SK-N-SH treated with all-trans-retinoic acid at 6 μM for 48 hours (cell line): ENCODE results near the gene STX1B.

Experiments
- ATAC-seq: fragments of 200-7000 bp; cut with Tn5 transposase; 3 replicates; pipeline ENCODE4 v1.9.1; 2020; ENCODE audit warnings: mild to moderate bottlenecking, moderate library complexity
- BACH2 ChIP-seq: fragments of 250-450 bp; sonication (Bioruptor Pico); IDR thresholded peaks from 2 replicates; pipeline ENCODE4 v1.9.0; 2021; ENCODE audit warnings: mild to moderate bottlenecking, borderline replicate concordance
- CSDC2 ChIP-seq: fragments of 250-450 bp; sonication (Bioruptor Pico); IDR thresholded peaks from 2 replicates; pipeline ENCODE4 v1.5.0; 2020; ENCODE audit warnings: mild to moderate bottlenecking, moderate library complexity
- ESRRG ChIP-seq: fragments of 250-450 bp; sonication (Bioruptor Pico); IDR thresholded peaks from 2 replicates; pipeline ENCODE4 v1.6.1; 2021; ENCODE audit warnings: mild to moderate bottlenecking
- GLIS3 ChIP-seq: fragments of 250-450 bp; sonication (Bioruptor Pico); IDR thresholded peaks from 2 replicates; pipeline ENCODE4 v1.5.0; 2020; ENCODE audit warnings: mild to moderate bottlenecking, moderate library complexity
- ISL1 ChIP-seq: fragments of 250-450 bp; sonication (Bioruptor Pico); IDR thresholded peaks from 2 replicates; pipeline ENCODE4 v2.1.2; 2022; ENCODE audit warnings: mild to moderate bottlenecking, moderate library complexity
- PPARA ChIP-seq: fragments of 250-450 bp; sonication (Bioruptor Pico); IDR thresholded peaks from 2 replicates; pipeline ENCODE4 v1.5.0; 2020; ENCODE audit warnings: mild to moderate bottlenecking, borderline replicate concordance
- RARB ChIP-seq: fragments of 250-450 bp; sonication (Bioruptor Pico); IDR thresholded peaks from 2 replicates; pipeline ENCODE4 v1.8.0; 2021; ENCODE audit warnings: mild to moderate bottlenecking, moderate library complexity
- TCF4 ChIP-seq: fragments of 250-450 bp; sonication (Bioruptor Pico); IDR thresholded peaks from 2 replicates; pipeline ENCODE4 v1.8.0; 2021; ENCODE audit warnings: mild to moderate bottlenecking, moderate library complexity, borderline replicate concordance
- TOX ChIP-seq: fragments of 250-450 bp; sonication (Bioruptor Pico); IDR thresholded peaks from 2 replicates; pipeline ENCODE4 v1.8.0; 2021; ENCODE audit warnings: mild to moderate bottlenecking, moderate library complexity, borderline replicate concordance
- ZFP3 ChIP-seq: fragments of 250-450 bp; sonication (Bioruptor Pico); IDR thresholded peaks from 2 replicates; pipeline ENCODE4 v1.5.0; 2020; ENCODE audit warnings: mild to moderate bottlenecking, moderate library complexity
- ZFP30 ChIP-seq: fragments of 450-650 bp; formaldehyde crosslinking; IDR thresholded peaks from 2 replicates; pipeline ENCODE4 v1.5.0; 2022; ENCODE audit warnings: mild to moderate bottlenecking, moderate library complexity
- ZNF565 ChIP-seq: fragments of 450-650 bp; formaldehyde crosslinking; conservative IDR thresholded peaks from 2 replicates; pipeline ENCODE4 v1.5.0; 2020; ENCODE audit warnings: low read depth, mild to moderate bottlenecking, moderate library complexity
- ZNF70 ChIP-seq: fragments of 450-650 bp; formaldehyde crosslinking; IDR thresholded peaks from 2 replicates; pipeline ENCODE4 v1.5.0; 2020; ENCODE audit warnings: mild to moderate bottlenecking, moderate library complexity
- ZNF8 ChIP-seq: fragments of 450-650 bp; formaldehyde crosslinking; IDR thresholded peaks from 2 replicates; pipeline ENCODE4 v1.5.0; 2020; ENCODE audit warnings: mild to moderate bottlenecking, moderate library complexity
- TF ChIP-seq, protein P1 (sequence below): fragments of 250-450 bp; sonication (Bioruptor Pico); IDR thresholded peaks from 2 replicates; pipeline ENCODE4 v1.5.1; 2020; ENCODE audit warnings: low read depth, mild to moderate bottlenecking, moderate library complexity
- TF ChIP-seq, protein P2 (sequence below): fragments of 250-450 bp; sonication (Bioruptor Pico); IDR thresholded peaks from 2 replicates; pipeline ENCODE4 v1.8.0; 2020; ENCODE audit warnings: mild to moderate bottlenecking, moderate library complexity, borderline replicate concordance
- TF ChIP-seq, protein P3 (sequence below): fragments of 250-450 bp; sonication (Bioruptor Pico); IDR thresholded peaks from 2 replicates; pipeline ENCODE4 v1.5.1; 2021; ENCODE audit warnings: mild to moderate bottlenecking, moderate library complexity
- TF ChIP-seq, protein P4 (sequence below): fragments of 250-450 bp; sonication (Bioruptor Pico); IDR thresholded peaks from 2 replicates; pipeline ENCODE4 v1.8.0; 2021; ENCODE audit warnings: low read depth, mild to moderate bottlenecking, moderate library complexity, borderline replicate concordance
- TF ChIP-seq, protein P5 (sequence below): fragments of 250-450 bp; sonication (Bioruptor Pico); IDR thresholded peaks from 2 replicates; pipeline ENCODE4 v1.5.0; 2020; ENCODE audit warnings: mild to moderate bottlenecking, moderate library complexity

Gene STX1B

DNA sequence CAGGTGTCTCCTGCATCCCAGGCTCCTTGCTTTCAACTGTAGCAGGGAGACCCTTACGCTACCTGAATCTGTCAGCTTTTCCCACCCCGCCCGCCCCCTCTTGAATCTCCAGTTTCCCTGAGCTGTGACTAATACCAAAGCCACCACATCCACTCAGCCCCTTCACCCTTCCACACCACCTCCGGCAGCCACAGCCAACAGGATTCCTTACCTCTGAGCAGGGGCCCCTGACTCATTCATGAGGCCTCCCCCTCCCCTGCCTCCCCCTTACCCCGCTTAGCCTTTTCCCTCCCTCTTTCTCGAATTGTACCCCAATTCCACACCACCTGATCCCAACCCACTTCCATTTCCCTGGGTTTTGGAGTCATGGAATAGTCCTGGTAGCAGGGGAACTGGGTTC lies 2.3 kb downstream of the STX1B start:
- no peak for TF ChIP-seq GLIS3 (CRISPR knock-in tag)
- TF ChIP-seq ISL1 (CRISPR knock-in tag): no peak
- no peak for TF ChIP-seq TOX (CRISPR knock-in tag)
- TF ChIP-seq BACH2 (CRISPR knock-in tag): no peak
- TF ChIP-seq, protein P1, sequence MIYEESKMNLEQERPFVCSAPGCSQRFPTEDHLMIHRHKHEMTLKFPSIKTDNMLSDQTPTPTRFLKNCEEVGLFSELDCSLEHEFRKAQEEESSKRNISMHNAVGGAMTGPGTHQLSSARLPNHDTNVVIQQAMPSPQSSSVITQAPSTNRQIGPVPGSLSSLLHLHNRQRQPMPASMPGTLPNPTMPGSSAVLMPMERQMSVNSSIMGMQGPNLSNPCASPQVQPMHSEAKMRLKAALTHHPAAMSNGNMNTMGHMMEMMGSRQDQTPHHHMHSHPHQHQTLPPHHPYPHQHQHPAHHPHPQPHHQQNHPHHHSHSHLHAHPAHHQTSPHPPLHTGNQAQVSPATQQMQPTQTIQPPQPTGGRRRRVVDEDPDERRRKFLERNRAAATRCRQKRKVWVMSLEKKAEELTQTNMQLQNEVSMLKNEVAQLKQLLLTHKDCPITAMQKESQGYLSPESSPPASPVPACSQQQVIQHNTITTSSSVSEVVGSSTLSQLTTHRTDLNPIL (CRISPR knock-in tag): no peak
- TF ChIP-seq ZNF70: no peak
- TF ChIP-seq CSDC2 (CRISPR knock-in tag): no peak
- no peak for TF ChIP-seq RARB (CRISPR knock-in tag)
- no peak for TF ChIP-seq ZNF8 (CRISPR knock-in tag)
- TF ChIP-seq ZFP3: no peak
- TF ChIP-seq, protein P2, sequence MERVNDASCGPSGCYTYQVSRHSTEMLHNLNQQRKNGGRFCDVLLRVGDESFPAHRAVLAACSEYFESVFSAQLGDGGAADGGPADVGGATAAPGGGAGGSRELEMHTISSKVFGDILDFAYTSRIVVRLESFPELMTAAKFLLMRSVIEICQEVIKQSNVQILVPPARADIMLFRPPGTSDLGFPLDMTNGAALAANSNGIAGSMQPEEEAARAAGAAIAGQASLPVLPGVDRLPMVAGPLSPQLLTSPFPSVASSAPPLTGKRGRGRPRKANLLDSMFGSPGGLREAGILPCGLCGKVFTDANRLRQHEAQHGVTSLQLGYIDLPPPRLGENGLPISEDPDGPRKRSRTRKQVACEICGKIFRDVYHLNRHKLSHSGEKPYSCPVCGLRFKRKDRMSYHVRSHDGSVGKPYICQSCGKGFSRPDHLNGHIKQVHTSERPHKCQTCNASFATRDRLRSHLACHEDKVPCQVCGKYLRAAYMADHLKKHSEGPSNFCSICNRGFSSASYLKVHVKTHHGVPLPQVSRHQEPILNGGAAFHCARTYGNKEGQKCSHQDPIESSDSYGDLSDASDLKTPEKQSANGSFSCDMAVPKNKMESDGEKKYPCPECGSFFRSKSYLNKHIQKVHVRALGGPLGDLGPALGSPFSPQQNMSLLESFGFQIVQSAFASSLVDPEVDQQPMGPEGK: no peak
- TF ChIP-seq ESRRG (CRISPR knock-in tag): no peak
- no peak for TF ChIP-seq ZNF565
- TF ChIP-seq, protein P3, sequence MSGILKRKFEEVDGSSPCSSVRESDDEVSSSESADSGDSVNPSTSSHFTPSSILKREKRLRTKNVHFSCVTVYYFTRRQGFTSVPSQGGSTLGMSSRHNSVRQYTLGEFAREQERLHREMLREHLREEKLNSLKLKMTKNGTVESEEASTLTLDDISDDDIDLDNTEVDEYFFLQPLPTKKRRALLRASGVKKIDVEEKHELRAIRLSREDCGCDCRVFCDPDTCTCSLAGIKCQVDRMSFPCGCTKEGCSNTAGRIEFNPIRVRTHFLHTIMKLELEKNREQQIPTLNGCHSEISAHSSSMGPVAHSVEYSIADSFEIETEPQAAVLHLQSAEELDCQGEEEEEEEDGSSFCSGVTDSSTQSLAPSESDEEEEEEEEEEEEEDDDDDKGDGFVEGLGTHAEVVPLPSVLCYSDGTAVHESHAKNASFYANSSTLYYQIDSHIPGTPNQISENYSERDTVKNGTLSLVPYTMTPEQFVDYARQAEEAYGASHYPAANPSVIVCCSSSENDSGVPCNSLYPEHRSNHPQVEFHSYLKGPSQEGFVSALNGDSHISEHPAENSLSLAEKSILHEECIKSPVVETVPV: no peak
- TF ChIP-seq TCF4: no peak
- no peak for TF ChIP-seq ZFP30 (CRISPR knock-in tag)
- TF ChIP-seq, protein P4, sequence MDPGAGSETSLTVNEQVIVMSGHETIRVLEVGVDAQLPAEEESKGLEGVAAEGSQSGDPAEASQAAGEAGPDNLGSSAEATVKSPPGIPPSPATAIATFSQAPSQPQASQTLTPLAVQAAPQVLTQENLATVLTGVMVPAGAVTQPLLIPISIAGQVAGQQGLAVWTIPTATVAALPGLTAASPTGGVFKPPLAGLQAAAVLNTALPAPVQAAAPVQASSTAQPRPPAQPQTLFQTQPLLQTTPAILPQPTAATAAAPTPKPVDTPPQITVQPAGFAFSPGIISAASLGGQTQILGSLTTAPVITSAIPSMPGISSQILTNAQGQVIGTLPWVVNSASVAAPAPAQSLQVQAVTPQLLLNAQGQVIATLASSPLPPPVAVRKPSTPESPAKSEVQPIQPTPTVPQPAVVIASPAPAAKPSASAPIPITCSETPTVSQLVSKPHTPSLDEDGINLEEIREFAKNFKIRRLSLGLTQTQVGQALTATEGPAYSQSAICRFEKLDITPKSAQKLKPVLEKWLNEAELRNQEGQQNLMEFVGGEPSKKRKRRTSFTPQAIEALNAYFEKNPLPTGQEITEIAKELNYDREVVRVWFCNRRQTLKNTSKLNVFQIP: no peak
- no peak for TF ChIP-seq PPARA (CRISPR knock-in tag)
- ATAC-seq: peak; percentile 59

DNA sequence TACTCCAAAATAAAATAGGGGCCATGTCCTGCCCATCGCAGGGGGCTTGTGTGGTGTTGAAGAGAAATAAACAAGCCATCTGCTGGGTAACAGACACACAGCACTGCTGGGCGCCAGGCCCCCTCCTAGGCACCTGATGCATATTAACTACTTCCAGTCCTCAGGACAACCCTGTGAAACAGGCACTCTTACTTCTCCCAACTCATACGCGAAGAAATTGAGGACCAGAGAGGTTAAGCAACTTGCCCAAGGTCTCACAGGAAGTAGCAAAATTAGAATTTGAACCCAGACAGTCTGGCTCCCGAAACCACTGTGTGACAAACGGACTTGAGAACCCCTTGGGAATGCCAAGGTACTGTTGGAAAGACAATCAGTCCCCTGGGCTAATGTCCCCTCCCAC lies 2.8 kb downstream of the STX1B start:
- no peak for ATAC-seq
- TF ChIP-seq CSDC2 (CRISPR knock-in tag): no peak
- no peak for TF ChIP-seq ZNF565
- no peak for TF ChIP-seq ZNF70
- TF ChIP-seq, protein P1 (CRISPR knock-in tag): no peak
- TF ChIP-seq, protein P3: no peak
- no peak for TF ChIP-seq GLIS3 (CRISPR knock-in tag)
- TF ChIP-seq, protein P5, sequence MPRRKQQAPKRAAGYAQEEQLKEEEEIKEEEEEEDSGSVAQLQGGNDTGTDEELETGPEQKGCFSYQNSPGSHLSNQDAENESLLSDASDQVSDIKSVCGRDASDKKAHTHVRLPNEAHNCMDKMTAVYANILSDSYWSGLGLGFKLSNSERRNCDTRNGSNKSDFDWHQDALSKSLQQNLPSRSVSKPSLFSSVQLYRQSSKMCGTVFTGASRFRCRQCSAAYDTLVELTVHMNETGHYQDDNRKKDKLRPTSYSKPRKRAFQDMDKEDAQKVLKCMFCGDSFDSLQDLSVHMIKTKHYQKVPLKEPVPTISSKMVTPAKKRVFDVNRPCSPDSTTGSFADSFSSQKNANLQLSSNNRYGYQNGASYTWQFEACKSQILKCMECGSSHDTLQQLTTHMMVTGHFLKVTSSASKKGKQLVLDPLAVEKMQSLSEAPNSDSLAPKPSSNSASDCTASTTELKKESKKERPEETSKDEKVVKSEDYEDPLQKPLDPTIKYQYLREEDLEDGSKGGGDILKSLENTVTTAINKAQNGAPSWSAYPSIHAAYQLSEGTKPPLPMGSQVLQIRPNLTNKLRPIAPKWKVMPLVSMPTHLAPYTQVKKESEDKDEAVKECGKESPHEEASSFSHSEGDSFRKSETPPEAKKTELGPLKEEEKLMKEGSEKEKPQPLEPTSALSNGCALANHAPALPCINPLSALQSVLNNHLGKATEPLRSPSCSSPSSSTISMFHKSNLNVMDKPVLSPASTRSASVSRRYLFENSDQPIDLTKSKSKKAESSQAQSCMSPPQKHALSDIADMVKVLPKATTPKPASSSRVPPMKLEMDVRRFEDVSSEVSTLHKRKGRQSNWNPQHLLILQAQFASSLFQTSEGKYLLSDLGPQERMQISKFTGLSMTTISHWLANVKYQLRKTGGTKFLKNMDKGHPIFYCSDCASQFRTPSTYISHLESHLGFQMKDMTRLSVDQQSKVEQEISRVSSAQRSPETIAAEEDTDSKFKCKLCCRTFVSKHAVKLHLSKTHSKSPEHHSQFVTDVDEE: no peak
- no peak for TF ChIP-seq TCF4
- no peak for TF ChIP-seq ZNF8 (CRISPR knock-in tag)
- TF ChIP-seq ZFP3: no peak
- no peak for TF ChIP-seq TOX (CRISPR knock-in tag)
- no peak for TF ChIP-seq ESRRG (CRISPR knock-in tag)
